Loucy (cell line): ENCODE measurements around the gene SYPL1.

ENCODE experiments used
- H2AFZ ChIP-seq: fragments of 200-600 bp; sonication (generic); 2 replicates; pipeline ENCODE4 v1.6.0; 2016; ENCODE audit warnings: antibody characterized with exemption, mild to moderate bottlenecking, low read length, moderate library complexity
- H3F3A ChIP-seq: fragments of 200-600 bp; 2 replicates; pipeline ENCODE4 v1.6.0; 2016; ENCODE audit warnings: antibody characterized with exemption, low read depth, mild to moderate bottlenecking
- H3K27me3 ChIP-seq: fragments of 200-600 bp; sonication (generic); 2 replicates; pipeline ENCODE4 v1.6.1; 2014; ENCODE audit warnings: low read length, mild to moderate bottlenecking; ENCODE audit not compliant: insufficient read depth, poor library complexity, severe bottlenecking
- H3K36me3 ChIP-seq: fragments of 200-600 bp; sonication (generic); 2 replicates; pipeline ENCODE4 v1.6.1; 2016; ENCODE audit warnings: low read length; ENCODE audit not compliant: insufficient read depth
- H3K4me1 ChIP-seq: fragments of 200-600 bp; sonication (generic); 2 replicates; pipeline ENCODE4 v1.5.1; 2014; ENCODE audit warnings: low read length, mild to moderate bottlenecking; ENCODE audit not compliant: insufficient read depth, poor library complexity, severe bottlenecking
- H3K4me2 ChIP-seq: fragments of 200-600 bp; sonication (generic); 2 replicates; pipeline ENCODE4 v1.6.0; 2014; ENCODE audit warnings: antibody characterized with exemption, low read length, low read depth, mild to moderate bottlenecking; ENCODE audit not compliant: poor library complexity, severe bottlenecking
- H3K4me3 ChIP-seq: fragments of 200-600 bp; sonication (generic); 2 replicates; pipeline ENCODE4 v1.5.1; 2014; ENCODE audit warnings: low read length, mild to moderate bottlenecking, mixed read lengths; ENCODE audit not compliant: poor library complexity, severe bottlenecking
- H3K79me2 ChIP-seq: fragments of 200-600 bp; sonication (generic); 2 replicates; pipeline ENCODE4 v1.6.1; 2014; ENCODE audit warnings: low read length; ENCODE audit not compliant: insufficient read depth
- H3K9ac ChIP-seq: fragments of 200-600 bp; sonication (generic); 2 replicates; pipeline ENCODE4 v1.6.0; 2014; ENCODE audit warnings: mild to moderate bottlenecking, low read depth, low read length, moderate library complexity; ENCODE audit not compliant: poor library complexity, severe bottlenecking
- H3K9me2 ChIP-seq: fragments of 200-600 bp; sonication (generic); replicated peaks from 2 replicates; pipeline ENCODE4 v1.6.1; 2016; ENCODE audit warnings: low read depth, low read length, mixed read lengths
- H3K9me3 ChIP-seq: fragments of 200-600 bp; sonication (generic); 2 replicates; pipeline ENCODE4 v1.6.1; 2014; ENCODE audit warnings: mild to moderate bottlenecking, antibody characterized with exemption, low read length, low read depth; ENCODE audit not compliant: insufficient read depth
- H4K20me1 ChIP-seq: fragments of 200-600 bp; sonication (generic); 2 replicates; pipeline ENCODE4 v1.6.0; 2014; ENCODE audit warnings: antibody characterized with exemption, low read length, mild to moderate bottlenecking; ENCODE audit not compliant: insufficient read depth, poor library complexity, severe bottlenecking
- CTCF ChIP-seq: fragments of 200-600 bp; sonication (generic); conservative IDR thresholded peaks from 2 replicates; pipeline ENCODE4 v1.5.1; 2014; ENCODE audit warnings: mild to moderate bottlenecking, antibody characterized with exemption, low read length
- EZH2phosphoT487 ChIP-seq: fragments of 200-600 bp; IDR thresholded peaks from 2 replicates; pipeline ENCODE4 v1.6.1; 2018; ENCODE audit warnings: antibody characterized with exemption, mild to moderate bottlenecking, moderate library complexity, borderline replicate concordance

SYPL1 gene

GRCh38 chr7:106042196-106042611, 69.9 kb downstream of the SYPL1 start:
- Histone ChIP-seq H3K9me3 (no peaks in the 10 kb centered on the region), H3K36me3 (no peaks in the 10 kb centered on the region), H3K4me3 (no peak overlapping the region), H3K27me3 (peaks cover 38% of the 10 kb centered on the region), H4K20me1 (no peaks in the 10 kb centered on the region), H3K9me2 (no peaks in the 10 kb centered on the region), H3K9ac (no peak overlapping the region), H3F3A (no peaks in the 10 kb centered on the region), H2AFZ (no peak overlapping the region; the same call in 1 of the 2 replicates), H3K4me2 (peak overlapping the region; percentile 20), H3K4me1 (peaks cover 4% of the 10 kb centered on the region), H3K79me2 (no peaks in the 10 kb centered on the region)
- no peak for TF ChIP-seq EZH2phosphoT487
- TF ChIP-seq CTCF, result no peak

GRCh38 chr7:106041140-106041717, 70.9 kb downstream of the SYPL1 start:
- H3K36me3 ChIP-seq, result no peaks in the 10 kb centered on the region
- no peaks in the 10 kb centered on the region for H3K9me3 ChIP-seq
- no peaks in the 10 kb centered on the region for H3K9me2 ChIP-seq
- H4K20me1 ChIP-seq, result no peaks in the 10 kb centered on the region
- H3K4me3 ChIP-seq, result no peak overlapping the region
- H3K9ac ChIP-seq, result no peak overlapping the region
- peaks cover 4% of the 10 kb centered on the region for H3K4me1 ChIP-seq
- peak; percentile 87 for TF ChIP-seq CTCF
- no peak for TF ChIP-seq EZH2phosphoT487
- no peak overlapping the region for H2AFZ ChIP-seq
- H3F3A ChIP-seq, result no peaks in the 10 kb centered on the region
- peaks cover 47% of the 10 kb centered on the region for H3K27me3 ChIP-seq
- H3K4me2 ChIP-seq, result no peak overlapping the region
- H3K79me2 ChIP-seq, result no peaks in the 10 kb centered on the region
